ENCODE measurements around the gene TLL2.

Gene TLL2

DNA sequence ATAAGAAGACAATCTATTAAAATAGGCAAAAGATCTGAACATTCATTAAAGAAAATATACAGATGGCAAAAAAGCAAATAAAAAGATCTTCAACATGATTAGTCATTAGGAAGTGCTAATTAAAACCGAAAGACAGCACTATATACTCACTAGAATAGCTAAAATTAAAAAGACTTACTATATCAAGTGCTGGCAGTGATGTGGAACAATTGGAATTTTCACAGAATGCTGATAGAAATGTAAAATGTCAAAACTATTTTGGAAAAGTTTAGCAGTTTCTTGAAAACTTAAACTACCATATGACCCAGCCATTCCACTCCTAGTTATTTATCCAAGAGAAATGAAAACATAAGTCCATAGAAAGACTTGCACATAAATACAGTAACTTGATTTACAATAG lies 25.0 kb upstream of the TLL2 start:
- FAIRE-seq = no peak

DNA sequence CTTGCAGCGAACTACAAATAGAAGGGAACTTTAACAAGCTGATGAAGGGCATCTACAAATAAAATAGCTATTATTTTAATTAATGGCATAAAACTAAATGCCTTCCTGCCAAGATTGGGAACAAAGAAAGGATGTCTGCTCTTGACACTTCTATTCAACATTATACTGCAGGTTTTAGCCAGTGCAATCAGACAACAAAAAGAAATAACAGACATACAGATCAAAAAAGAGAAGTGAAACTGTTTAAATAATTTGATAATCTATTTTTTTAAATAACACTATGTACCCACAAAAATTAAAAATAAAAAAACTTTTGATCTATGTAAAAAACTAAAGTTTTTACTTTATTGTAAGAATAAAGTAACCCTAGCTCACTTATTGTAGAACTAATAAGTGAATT lies 22.4 kb upstream of the TLL2 start:
- TF ChIP-seq SPI1 (IDR thresholded peaks at IDR 0.05; ENCODE audit: low read depth, low read length) (peak; percentile 72), POU2F2 (IDR thresholded peaks at IDR 0.05; ENCODE audit: low read depth, low read length) (no peak)
- DNase-seq (ENCODE audit: insufficient read length, low spot score) (no peak), FAIRE-seq (no peak)

More for the DNA sequence above, 25.0 kb upstream of the TLL2 start:
- DNase-seq (ENCODE audit: insufficient read length, low spot score) = no peak
- TF ChIP-seq POU2F2 (IDR thresholded peaks at IDR 0.05; ENCODE audit: low read depth, low read length) (no peak), PAX5 (IDR thresholded peaks at IDR 0.05; ENCODE audit: insufficient read depth, low read length, severe bottlenecking) (no peak), SPI1 (IDR thresholded peaks at IDR 0.05; ENCODE audit: low read depth, low read length) (no peak), POLR2AphosphoS5 (IDR thresholded peaks at IDR 0.05; ENCODE audit: low read depth, low read length) (no peak), POLR2A (IDR thresholded peaks at IDR 0.05; ENCODE audit: low read depth, low read length) (no peak), TAF1 (IDR thresholded peaks at IDR 0.05; ENCODE audit: low read depth, low read length) (no peak)

DNA sequence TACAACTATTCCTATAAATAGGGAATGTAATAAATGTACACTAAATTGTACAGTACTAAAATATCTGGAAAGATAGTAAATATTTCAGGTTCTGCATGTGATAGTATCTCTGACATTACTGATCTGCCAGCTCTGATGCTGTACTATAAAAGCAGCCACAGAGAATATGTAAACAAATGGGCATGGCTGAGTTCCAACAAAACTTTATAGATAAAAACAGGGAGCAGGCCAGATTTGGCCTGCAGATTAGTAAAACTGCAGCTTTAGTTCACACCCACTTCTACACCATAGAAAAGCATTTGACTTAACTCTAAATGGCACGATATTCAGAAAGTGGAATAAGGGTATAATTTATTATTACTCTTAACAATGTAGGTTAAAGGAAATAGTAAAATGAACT lies 18.8 kb upstream of the TLL2 start:
- no peak for TF ChIP-seq SPI1 (IDR thresholded peaks at IDR 0.05; ENCODE audit: low read depth, low read length)
- no peak for TF ChIP-seq PAX5 (IDR thresholded peaks at IDR 0.05; ENCODE audit: insufficient read depth, low read length, severe bottlenecking)
- no peak for TF ChIP-seq POU2F2 (IDR thresholded peaks at IDR 0.05; ENCODE audit: low read depth, low read length)
- no peak for TF ChIP-seq POLR2AphosphoS5 (IDR thresholded peaks at IDR 0.05; ENCODE audit: low read depth, low read length)
- no peak for TF ChIP-seq TAF1 (IDR thresholded peaks at IDR 0.05; ENCODE audit: low read depth, low read length)
- no peak for TF ChIP-seq POLR2A (IDR thresholded peaks at IDR 0.05; ENCODE audit: low read depth, low read length)
- FAIRE-seq (no peak), DNase-seq (ENCODE audit: insufficient read length, low spot score) (no peak)

DNA sequence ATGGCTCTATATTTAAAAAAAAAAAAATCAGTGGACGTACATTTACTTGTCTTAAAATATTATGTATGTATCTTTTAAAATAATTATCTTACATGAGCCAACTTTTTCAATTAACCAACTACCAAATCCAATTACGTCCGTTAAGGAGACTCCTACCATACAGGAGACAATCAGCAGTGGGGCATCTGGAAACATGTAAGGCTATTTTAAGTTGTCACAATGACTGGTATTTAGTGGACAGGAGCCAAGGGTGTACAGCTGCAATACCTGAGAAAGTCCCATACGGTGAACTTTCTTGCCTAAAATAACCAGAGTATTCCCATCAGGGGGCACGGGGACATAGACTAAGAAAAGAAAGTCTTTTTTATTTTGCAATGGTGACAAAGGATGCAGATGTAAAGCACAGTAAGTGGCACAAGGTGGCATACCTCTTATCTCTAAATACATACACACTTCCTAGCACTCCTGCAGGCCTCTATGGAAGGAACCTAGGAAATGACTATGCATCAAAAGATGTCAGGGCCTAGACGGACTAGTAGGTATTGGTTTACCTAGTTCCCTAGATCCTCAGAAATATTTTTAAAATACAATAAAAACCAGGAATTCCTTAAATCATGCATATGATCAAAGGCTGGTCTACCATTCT lies 16.0 kb upstream of the TLL2 start:
- DNase-seq (ENCODE audit: insufficient read length, low spot score) = no peak
- TF ChIP-seq POU2F2 (IDR thresholded peaks at IDR 0.05; ENCODE audit: low read depth, low read length) (no peak), SPI1 (IDR thresholded peaks at IDR 0.05; ENCODE audit: low read depth, low read length) (no peak), TAF1 (IDR thresholded peaks at IDR 0.05; ENCODE audit: low read depth, low read length) (no peak), POLR2AphosphoS5 (IDR thresholded peaks at IDR 0.05; ENCODE audit: low read depth, low read length) (no peak), PAX5 (IDR thresholded peaks at IDR 0.05; ENCODE audit: insufficient read depth, low read length, severe bottlenecking) (no peak), POLR2A (IDR thresholded peaks at IDR 0.05; ENCODE audit: low read depth, low read length) (no peak)
- FAIRE-seq = peak; percentile 26

DNA sequence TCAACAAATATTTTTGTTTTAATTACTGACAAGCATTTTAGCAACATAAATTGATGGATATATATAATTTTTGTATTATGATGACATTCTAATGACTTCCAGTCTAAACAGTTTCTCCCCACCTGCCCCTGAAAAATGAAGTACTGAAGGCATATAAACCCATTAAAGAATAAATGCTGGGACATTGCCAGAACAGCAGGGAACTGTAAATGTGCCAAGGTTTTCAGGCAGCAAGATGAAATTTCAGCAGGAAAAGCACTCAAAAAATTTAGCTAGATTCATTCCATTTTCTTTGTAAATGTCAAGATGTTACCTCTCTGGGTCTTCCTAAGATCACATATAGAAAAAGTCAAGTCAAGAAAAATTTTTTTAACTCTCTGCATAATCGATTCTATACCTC lies 11.0 kb upstream of the TLL2 start:
- DNase-seq (ENCODE audit: insufficient read length, low spot score) (no peak), FAIRE-seq (no peak)
- TF ChIP-seq POU2F2 (IDR thresholded peaks at IDR 0.05; ENCODE audit: low read depth, low read length) (no peak), POLR2A (IDR thresholded peaks at IDR 0.05; ENCODE audit: low read depth, low read length) (no peak), PAX5 (IDR thresholded peaks at IDR 0.05; ENCODE audit: insufficient read depth, low read length, severe bottlenecking) (no peak), SPI1 (IDR thresholded peaks at IDR 0.05; ENCODE audit: low read depth, low read length) (no peak), POLR2AphosphoS5 (IDR thresholded peaks at IDR 0.05; ENCODE audit: low read depth, low read length) (no peak), TAF1 (IDR thresholded peaks at IDR 0.05; ENCODE audit: low read depth, low read length) (no peak)

DNA sequence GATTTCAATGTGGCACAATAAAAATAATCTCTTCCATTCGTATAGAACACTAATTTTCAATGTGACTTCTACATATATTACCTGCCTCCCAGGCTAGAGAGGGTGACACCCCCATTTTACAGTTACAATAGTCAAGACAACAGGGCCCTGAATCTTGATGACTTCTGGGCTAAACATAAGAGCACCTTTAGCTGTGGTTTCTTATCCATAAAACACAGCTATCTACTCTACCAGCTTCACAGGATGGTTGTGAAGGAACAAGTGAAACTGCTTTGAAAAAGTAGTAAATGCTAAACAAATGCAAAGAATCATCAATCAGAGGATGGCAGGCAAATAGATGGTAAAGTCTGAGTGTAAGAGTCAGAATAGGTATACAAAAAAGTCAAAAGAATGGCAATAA lies 3.6 kb upstream of the TLL2 start:
- TF ChIP-seq TAF1 (IDR thresholded peaks at IDR 0.05; ENCODE audit: low read depth, low read length) = no peak
- no peak for TF ChIP-seq PAX5 (IDR thresholded peaks at IDR 0.05; ENCODE audit: insufficient read depth, low read length, severe bottlenecking)
- TF ChIP-seq SPI1 (IDR thresholded peaks at IDR 0.05; ENCODE audit: low read depth, low read length) = no peak
- TF ChIP-seq POLR2A (IDR thresholded peaks at IDR 0.05; ENCODE audit: low read depth, low read length) = no peak
- no peak for TF ChIP-seq POLR2AphosphoS5 (IDR thresholded peaks at IDR 0.05; ENCODE audit: low read depth, low read length)
- no peak for TF ChIP-seq POU2F2 (IDR thresholded peaks at IDR 0.05; ENCODE audit: low read depth, low read length)
- DNase-seq (ENCODE audit: insufficient read length, low spot score) (no peak), FAIRE-seq (no peak)

DNA sequence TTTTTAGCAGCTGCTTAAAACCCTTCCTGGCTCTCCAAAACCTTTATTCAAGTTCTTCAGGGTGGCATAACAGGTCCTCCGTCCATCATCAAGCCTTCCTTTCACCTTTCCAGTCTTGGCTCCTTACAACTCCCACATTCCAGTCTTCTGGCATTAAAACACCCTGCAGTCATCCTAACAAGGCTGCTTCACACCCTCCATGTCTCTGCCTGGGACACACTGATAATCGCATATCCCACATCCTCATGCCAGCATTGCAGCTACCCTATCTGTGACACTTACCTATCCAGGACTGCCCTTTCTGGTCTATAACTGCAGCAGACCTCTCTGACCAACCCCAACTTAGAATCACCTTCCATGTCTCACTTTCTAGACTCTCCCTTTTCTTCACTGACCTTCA lies 2.6 kb upstream of the TLL2 start:
- TF ChIP-seq POU2F2 (IDR thresholded peaks at IDR 0.05; ENCODE audit: low read depth, low read length) (no peak), PAX5 (IDR thresholded peaks at IDR 0.05; ENCODE audit: insufficient read depth, low read length, severe bottlenecking) (no peak), SPI1 (IDR thresholded peaks at IDR 0.05; ENCODE audit: low read depth, low read length) (no peak), POLR2A (IDR thresholded peaks at IDR 0.05; ENCODE audit: low read depth, low read length) (peak; percentile 40; the same call in 1 of the 2 replicates)
- FAIRE-seq (no peak), DNase-seq (ENCODE audit: insufficient read length, low spot score) (no peak)

DNA sequence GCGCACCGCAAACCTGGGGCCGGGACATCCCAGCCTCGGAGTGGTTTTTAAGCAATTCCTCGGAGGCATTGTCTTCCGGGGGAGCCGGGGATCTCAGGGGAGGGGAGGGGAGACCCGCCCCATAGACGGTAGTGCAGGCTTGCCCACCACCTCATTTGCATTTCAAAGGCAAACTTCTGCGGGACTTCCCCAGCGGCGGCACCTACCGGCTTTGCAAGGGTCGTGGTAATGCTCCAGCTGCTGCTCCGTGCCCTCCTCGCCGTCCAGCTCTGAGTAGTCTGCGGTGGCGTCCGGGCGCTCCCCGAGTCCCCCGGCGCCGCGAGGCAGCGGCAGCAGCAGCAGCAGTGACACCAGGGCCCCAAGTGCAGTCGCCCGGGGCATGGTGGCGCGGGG lies 425 bp downstream of the TLL2 start:
- DNase-seq (ENCODE audit: insufficient read length, low spot score) (no peak), FAIRE-seq (no peak)
- TF ChIP-seq POLR2AphosphoS5 (IDR thresholded peaks at IDR 0.05; ENCODE audit: low read depth, low read length) = no peak
- no peak for TF ChIP-seq POLR2A (IDR thresholded peaks at IDR 0.05; ENCODE audit: low read depth, low read length)
- TF ChIP-seq POU2F2 (IDR thresholded peaks at IDR 0.05; ENCODE audit: low read depth, low read length) = 0 out of 2 replicates have a peak, but pooled peaks have one; percentile 29
- no peak for TF ChIP-seq TAF1 (IDR thresholded peaks at IDR 0.05; ENCODE audit: low read depth, low read length)
- TF ChIP-seq PAX5 (IDR thresholded peaks at IDR 0.05; ENCODE audit: insufficient read depth, low read length, severe bottlenecking) = no peak

DNA sequence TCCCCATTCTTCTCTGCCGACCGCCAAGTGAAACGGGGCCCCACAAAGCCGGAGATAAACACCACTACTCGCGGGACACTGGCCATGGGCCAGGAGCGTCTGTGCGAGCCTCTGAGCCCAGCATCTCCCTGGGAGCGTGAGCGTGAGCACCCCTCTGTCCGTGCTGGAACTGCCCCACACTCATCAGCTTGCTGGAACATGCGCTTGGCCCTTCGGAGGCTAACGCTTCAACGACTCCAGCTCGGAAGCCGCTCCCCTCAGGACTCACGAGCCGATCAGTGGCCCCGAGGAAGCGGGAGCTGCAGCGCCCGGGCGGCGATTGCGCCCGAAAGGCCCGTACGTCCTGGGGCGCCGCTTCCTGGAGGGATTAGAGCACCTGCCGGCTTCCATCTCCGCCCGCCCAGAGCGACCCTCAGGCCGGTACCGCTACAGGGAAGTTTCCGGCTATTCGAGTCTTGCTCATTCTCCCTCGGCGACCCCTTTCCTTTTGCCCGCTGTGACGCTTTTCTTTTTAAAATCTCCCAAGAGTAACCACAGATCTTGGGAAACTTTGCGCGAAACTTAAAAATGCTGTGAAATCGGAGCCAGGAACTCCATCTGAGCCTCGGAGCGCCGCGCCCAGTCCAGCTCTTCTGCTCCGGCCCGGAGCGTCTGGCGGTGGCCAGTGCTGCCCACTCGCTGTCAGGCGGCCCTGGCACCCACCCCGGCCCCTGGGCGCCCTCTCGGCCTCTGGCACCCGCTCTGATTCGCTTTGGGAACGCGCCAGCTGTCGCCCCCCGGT lies 1.0 kb downstream of the TLL2 start:
- TF ChIP-seq TAF1 (IDR thresholded peaks at IDR 0.05; ENCODE audit: low read depth, low read length) = no peak
- no peak for TF ChIP-seq SPI1 (IDR thresholded peaks at IDR 0.05; ENCODE audit: low read depth, low read length)
- no peak for TF ChIP-seq PAX5 (IDR thresholded peaks at IDR 0.05; ENCODE audit: insufficient read depth, low read length, severe bottlenecking)
- no peak for TF ChIP-seq POLR2A (IDR thresholded peaks at IDR 0.05; ENCODE audit: low read depth, low read length)
- no peak for TF ChIP-seq POLR2AphosphoS5 (IDR thresholded peaks at IDR 0.05; ENCODE audit: low read depth, low read length)
- DNase-seq (ENCODE audit: insufficient read length, low spot score) (peak; percentile 33), FAIRE-seq (peak; percentile 16)
